ENCODE results near the gene RPS16.

The RPS16 gene

DNA sequence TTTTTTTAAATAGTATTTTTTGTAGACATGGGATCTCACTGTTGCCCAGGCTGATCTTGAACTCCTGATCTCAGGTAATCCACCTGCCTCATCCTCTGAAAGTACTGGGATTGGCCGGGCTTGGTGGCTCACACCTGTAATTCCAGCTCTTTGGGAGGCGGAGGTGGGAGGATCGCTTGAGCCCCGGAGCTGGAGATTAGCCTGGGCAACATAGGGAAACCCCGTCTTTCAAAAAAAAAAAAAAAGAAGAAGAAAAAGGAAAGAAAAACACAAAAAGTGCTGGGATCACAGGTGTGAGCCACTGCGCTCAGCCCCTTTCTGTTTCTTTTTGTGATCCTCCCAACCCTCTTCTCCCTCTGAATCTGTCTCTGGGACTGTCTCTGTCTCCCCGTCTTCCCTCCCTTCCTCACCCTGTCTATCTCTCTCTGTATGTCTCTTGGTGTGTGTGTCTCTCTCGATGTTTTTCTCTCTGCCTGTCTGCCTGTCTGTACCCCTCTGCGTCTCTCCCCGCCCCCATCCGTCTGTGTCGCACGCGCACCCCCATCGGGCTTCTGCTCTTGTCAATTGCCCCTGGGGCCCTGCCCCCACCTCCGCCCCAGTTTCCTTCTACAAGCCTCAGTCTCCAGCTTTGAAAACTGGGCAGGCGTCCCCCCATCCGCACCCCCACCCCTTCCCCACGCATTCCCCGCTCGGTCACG lies 29.6 kb downstream of the RPS16 start (continued):
- TF ChIP-seq ZNF558 (tag by site-specific recombination; IDR thresholded peaks at IDR 0.05) (no peak), ZBTB20 (tag by site-specific recombination; IDR thresholded peaks at IDR 0.05) (no peak), ZNF623 (tag by site-specific recombination; IDR thresholded peaks at IDR 0.05) (no peak), ZNF140 (tag by site-specific recombination; IDR thresholded peaks at IDR 0.05) (no peak), ZNF121 (tag by site-specific recombination; IDR thresholded peaks at IDR 0.05) (no peak), ZNF324 (tag by site-specific recombination; IDR thresholded peaks at IDR 0.05) (peak; percentile 41; the same call in 1 of the 2 replicates), SETDB1 (IDR thresholded peaks at IDR 0.05; ENCODE audit: insufficient read length, low read length) (no peak), ZNF596 (tag by site-specific recombination; IDR thresholded peaks at IDR 0.05) (no peak), SP7 (tag by site-specific recombination; IDR thresholded peaks at IDR 0.05) (peak; percentile 16; the same call in 1 of the 2 replicates), ZNF747 (tag by site-specific recombination; IDR thresholded peaks at IDR 0.05) (no peak)
- TF ChIP-seq, protein P1, sequence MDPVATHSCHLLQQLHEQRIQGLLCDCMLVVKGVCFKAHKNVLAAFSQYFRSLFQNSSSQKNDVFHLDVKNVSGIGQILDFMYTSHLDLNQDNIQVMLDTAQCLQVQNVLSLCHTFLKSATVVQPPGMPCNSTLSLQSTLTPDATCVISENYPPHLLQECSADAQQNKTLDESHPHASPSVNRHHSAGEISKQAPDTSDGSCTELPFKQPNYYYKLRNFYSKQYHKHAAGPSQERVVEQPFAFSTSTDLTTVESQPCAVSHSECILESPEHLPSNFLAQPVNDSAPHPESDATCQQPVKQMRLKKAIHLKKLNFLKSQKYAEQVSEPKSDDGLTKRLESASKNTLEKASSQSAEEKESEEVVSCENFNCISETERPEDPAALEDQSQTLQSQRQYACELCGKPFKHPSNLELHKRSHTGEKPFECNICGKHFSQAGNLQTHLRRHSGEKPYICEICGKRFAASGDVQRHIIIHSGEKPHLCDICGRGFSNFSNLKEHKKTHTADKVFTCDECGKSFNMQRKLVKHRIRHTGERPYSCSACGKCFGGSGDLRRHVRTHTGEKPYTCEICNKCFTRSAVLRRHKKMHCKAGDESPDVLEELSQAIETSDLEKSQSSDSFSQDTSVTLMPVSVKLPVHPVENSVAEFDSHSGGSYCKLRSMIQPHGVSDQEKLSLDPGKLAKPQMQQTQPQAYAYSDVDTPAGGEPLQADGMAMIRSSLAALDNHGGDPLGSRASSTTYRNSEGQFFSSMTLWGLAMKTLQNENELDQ (tag by site-specific recombination; IDR thresholded peaks at IDR 0.05; ENCODE audit: low read depth): no peak
- TF ChIP-seq, protein P2, sequence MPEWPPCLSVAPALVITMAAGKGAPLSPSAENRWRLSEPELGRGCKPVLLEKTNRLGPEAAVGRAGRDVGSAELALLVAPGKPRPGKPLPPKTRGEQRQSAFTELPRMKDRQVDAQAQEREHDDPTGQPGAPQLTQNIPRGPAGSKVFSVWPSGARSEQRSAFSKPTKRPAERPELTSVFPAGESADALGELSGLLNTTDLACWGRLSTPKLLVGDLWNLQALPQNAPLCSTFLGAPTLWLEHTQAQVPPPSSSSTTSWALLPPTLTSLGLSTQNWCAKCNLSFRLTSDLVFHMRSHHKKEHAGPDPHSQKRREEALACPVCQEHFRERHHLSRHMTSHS (tag by site-specific recombination; IDR thresholded peaks at IDR 0.05): no peak
- TF ChIP-seq, protein P3, sequence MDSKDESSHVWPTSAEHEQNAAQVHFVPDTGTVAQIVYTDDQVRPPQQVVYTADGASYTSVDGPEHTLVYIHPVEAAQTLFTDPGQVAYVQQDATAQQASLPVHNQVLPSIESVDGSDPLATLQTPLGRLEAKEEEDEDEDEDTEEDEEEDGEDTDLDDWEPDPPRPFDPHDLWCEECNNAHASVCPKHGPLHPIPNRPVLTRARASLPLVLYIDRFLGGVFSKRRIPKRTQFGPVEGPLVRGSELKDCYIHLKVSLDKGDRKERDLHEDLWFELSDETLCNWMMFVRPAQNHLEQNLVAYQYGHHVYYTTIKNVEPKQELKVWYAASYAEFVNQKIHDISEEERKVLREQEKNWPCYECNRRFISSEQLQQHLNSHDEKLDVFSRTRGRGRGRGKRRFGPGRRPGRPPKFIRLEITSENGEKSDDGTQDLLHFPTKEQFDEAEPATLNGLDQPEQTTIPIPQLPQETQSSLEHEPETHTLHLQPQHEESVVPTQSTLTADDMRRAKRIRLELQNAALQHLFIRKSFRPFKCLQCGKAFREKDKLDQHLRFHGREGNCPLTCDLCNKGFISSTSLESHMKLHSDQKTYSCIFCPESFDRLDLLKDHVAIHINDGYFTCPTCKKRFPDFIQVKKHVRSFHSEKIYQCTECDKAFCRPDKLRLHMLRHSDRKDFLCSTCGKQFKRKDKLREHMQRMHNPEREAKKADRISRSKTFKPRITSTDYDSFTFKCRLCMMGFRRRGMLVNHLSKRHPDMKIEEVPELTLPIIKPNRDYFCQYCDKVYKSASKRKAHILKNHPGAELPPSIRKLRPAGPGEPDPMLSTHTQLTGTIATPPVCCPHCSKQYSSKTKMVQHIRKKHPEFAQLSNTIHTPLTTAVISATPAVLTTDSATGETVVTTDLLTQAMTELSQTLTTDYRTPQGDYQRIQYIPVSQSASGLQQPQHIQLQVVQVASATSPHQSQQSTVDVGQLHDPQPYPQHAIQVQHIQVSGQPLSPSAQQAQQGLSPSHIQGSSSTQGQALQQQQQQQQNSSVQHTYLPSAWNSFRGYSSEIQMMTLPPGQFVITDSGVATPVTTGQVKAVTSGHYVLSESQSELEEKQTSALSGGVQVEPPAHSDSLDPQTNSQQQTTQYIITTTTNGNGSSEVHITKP (tag by site-specific recombination; IDR thresholded peaks at IDR 0.05): peak; percentile 8
- TF ChIP-seq, protein P4, sequence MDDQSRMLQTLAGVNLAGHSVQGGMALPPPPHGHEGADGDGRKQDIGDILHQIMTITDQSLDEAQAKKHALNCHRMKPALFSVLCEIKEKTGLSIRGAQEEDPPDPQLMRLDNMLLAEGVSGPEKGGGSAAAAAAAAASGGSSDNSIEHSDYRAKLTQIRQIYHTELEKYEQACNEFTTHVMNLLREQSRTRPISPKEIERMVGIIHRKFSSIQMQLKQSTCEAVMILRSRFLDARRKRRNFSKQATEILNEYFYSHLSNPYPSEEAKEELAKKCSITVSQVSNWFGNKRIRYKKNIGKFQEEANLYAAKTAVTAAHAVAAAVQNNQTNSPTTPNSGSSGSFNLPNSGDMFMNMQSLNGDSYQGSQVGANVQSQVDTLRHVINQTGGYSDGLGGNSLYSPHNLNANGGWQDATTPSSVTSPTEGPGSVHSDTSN (CRISPR knock-in tag; IDR thresholded peaks at IDR 0.05): no peak
- TF ChIP-seq, protein P5, sequence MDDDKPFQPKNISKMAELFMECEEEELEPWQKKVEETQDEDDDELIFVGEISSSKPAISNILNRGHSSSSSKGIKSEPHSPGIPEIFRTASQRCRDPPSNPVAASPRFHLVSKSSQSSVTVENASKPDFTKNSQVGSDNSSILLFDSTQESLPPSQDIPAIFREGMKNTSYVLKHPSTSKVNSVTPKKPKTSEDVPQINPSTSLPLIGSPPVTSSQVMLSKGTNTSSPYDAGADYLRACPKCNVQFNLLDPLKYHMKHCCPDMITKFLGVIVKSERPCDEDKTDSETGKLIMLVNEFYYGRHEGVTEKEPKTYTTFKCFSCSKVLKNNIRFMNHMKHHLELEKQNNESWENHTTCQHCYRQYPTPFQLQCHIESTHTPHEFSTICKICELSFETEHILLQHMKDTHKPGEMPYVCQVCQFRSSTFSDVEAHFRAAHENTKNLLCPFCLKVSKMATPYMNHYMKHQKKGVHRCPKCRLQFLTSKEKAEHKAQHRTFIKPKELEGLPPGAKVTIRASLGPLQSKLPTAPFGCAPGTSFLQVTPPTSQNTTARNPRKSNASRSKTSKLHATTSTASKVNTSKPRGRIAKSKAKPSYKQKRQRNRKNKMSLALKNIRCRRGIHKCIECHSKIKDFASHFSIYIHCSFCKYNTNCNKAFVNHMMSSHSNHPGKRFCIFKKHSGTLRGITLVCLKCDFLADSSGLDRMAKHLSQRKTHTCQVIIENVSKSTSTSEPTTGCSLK (tag by site-specific recombination; IDR thresholded peaks at IDR 0.05): no peak
- TF ChIP-seq, protein P6, sequence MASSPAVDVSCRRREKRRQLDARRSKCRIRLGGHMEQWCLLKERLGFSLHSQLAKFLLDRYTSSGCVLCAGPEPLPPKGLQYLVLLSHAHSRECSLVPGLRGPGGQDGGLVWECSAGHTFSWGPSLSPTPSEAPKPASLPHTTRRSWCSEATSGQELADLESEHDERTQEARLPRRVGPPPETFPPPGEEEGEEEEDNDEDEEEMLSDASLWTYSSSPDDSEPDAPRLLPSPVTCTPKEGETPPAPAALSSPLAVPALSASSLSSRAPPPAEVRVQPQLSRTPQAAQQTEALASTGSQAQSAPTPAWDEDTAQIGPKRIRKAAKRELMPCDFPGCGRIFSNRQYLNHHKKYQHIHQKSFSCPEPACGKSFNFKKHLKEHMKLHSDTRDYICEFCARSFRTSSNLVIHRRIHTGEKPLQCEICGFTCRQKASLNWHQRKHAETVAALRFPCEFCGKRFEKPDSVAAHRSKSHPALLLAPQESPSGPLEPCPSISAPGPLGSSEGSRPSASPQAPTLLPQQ (tag by site-specific recombination; IDR thresholded peaks at IDR 0.05): no peak; the same call in 1 of the 2 replicates
- TF ChIP-seq, protein P7, sequence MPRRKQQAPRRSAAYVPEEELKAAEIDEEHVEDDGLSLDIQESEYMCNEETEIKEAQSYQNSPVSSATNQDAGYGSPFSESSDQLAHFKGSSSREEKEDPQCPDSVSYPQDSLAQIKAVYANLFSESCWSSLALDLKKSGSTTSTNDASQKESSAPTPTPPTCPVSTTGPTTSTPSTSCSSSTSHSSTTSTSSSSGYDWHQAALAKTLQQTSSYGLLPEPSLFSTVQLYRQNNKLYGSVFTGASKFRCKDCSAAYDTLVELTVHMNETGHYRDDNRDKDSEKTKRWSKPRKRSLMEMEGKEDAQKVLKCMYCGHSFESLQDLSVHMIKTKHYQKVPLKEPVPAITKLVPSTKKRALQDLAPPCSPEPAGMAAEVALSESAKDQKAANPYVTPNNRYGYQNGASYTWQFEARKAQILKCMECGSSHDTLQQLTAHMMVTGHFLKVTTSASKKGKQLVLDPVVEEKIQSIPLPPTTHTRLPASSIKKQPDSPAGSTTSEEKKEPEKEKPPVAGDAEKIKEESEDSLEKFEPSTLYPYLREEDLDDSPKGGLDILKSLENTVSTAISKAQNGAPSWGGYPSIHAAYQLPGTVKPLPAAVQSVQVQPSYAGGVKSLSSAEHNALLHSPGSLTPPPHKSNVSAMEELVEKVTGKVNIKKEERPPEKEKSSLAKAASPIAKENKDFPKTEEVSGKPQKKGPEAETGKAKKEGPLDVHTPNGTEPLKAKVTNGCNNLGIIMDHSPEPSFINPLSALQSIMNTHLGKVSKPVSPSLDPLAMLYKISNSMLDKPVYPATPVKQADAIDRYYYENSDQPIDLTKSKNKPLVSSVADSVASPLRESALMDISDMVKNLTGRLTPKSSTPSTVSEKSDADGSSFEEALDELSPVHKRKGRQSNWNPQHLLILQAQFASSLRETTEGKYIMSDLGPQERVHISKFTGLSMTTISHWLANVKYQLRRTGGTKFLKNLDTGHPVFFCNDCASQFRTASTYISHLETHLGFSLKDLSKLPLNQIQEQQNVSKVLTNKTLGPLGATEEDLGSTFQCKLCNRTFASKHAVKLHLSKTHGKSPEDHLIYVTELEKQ (tag by site-specific recombination; IDR thresholded peaks at IDR 0.05; ENCODE audit: borderline replicate concordance): no peak
- TF ChIP-seq, protein P8, sequence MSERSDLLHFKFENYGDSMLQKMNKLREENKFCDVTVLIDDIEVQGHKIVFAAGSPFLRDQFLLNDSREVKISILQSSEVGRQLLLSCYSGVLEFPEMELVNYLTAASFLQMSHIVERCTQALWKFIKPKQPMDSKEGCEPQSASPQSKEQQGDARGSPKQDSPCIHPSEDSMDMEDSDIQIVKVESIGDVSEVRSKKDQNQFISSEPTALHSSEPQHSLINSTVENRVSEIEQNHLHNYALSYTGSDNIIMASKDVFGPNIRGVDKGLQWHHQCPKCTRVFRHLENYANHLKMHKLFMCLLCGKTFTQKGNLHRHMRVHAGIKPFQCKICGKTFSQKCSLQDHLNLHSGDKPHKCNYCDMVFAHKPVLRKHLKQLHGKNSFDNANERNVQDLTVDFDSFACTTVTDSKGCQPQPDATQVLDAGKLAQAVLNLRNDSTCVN (tag by site-specific recombination; optimal IDR thresholded peaks at IDR 0.05): peak; percentile 85
- TF ChIP-seq, protein P9, sequence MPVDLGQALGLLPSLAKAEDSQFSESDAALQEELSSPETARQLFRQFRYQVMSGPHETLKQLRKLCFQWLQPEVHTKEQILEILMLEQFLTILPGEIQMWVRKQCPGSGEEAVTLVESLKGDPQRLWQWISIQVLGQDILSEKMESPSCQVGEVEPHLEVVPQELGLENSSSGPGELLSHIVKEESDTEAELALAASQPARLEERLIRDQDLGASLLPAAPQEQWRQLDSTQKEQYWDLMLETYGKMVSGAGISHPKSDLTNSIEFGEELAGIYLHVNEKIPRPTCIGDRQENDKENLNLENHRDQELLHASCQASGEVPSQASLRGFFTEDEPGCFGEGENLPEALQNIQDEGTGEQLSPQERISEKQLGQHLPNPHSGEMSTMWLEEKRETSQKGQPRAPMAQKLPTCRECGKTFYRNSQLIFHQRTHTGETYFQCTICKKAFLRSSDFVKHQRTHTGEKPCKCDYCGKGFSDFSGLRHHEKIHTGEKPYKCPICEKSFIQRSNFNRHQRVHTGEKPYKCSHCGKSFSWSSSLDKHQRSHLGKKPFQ (tag by site-specific recombination; IDR thresholded peaks at IDR 0.05): peak; percentile 66; the same call in 1 of the 2 replicates
